ENCODE data around the gene STARD3. TPM values are rescaled to one million over a fixed set of nuclear protein-coding genes. Genes with fewer than 3 reads are reported as not detected.

STARD3 gene
- total and polyA plus RNA-seq, 9 of the 15 experiments (the other 6 are each of a cell fraction or from before 2014, with no cell fraction given), result 0.63 to 87.0 (median 46.0) TPM

DNA sequence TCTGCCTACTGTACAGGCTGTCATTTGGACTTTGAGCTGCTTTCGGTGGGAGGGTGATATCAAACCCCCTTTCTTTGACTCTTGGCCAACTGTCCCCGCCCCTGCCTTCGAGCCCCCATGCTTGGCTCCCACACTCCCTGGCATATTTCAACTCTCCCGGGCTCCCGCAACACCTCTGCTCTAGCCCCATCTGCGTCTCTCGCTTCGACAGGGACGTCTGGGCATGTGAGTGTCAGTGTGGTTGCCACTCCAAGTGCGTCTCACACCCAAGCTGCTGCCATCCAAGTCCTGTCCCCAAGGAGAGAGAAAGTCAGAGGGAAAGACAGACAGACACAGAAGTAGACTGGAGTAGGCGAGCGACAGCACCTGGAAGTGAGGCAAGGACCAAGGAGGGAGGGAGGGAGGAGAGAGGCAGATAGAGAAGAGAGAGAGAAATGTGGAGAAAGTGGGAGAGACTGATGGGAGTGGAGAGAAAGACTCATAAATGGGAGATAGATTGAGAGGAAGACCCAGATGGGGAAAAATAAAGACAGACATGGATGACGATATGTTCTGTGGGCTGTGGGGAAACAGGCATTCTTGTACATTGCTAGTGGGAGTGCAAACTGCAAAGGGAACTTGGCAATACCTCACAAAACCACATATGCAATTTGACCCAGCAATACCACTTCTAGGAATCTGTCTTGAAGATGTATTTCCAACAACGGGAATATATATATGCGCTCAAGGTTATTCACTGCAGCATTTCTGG, 11.8 kb downstream of the STARD3 start:
- H3K4me2 ChIP-seq (ENCODE audit: insufficient read depth, low read length), result no peak overlapping the region
- H3K27me3 ChIP-seq (ENCODE audit: control insufficient read depth in 2 of 2, insufficient read depth in 2 of 2, low read length in 2 of 2), result no peaks in the 10 kb centered on the region
- H3K9me3 ChIP-seq (replicated peaks; ENCODE audit: control insufficient read depth, insufficient read depth, low read depth, low read length), result no peaks in the 10 kb centered on the region
- 0 out of 2 replicates have a peak, but pooled peaks cover 4% of the 10 kb centered on the region for H4K20me1 ChIP-seq (replicated peaks; ENCODE audit: control insufficient read depth, insufficient read depth, low read length)
- TF ChIP-seq ZNF75A (CRISPR knock-in tag; IDR thresholded peaks at IDR 0.05) (0 out of 2 replicates have a peak, but pooled peaks have one; percentile 22), NEUROD1 (IDR thresholded peaks at IDR 0.05; ENCODE audit: borderline replicate concordance, low read depth, low read length, partially characterized antibody) (no peak), OTX1 (CRISPR knock-in tag; IDR thresholded peaks at IDR 0.05) (peak; percentile 71; the same call in 1 of the 2 replicates), NRF1 (conservative IDR thresholded peaks at IDR 0.05 in 1 of 2, IDR thresholded peaks at IDR 0.05 in 1 of 2) (no peak), YBX1 (IDR thresholded peaks at IDR 0.05) (no peak), ESRRA (IDR thresholded peaks at IDR 0.05; ENCODE audit: borderline replicate concordance, low read depth) (no peak)
- TF ChIP-seq, protein P1, sequence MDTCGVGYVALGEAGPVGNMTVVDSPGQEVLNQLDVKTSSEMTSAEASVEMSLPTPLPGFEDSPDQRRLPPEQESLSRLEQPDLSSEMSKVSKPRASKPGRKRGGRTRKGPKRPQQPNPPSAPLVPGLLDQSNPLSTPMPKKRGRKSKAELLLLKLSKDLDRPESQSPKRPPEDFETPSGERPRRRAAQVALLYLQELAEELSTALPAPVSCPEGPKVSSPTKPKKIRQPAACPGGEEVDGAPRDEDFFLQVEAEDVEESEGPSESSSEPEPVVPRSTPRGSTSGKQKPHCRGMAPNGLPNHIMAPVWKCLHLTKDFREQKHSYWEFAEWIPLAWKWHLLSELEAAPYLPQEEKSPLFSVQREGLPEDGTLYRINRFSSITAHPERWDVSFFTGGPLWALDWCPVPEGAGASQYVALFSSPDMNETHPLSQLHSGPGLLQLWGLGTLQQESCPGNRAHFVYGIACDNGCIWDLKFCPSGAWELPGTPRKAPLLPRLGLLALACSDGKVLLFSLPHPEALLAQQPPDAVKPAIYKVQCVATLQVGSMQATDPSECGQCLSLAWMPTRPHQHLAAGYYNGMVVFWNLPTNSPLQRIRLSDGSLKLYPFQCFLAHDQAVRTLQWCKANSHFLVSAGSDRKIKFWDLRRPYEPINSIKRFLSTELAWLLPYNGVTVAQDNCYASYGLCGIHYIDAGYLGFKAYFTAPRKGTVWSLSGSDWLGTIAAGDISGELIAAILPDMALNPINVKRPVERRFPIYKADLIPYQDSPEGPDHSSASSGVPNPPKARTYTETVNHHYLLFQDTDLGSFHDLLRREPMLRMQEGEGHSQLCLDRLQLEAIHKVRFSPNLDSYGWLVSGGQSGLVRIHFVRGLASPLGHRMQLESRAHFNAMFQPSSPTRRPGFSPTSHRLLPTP (IDR thresholded peaks at IDR 0.05; ENCODE audit: borderline replicate concordance, extremely low read depth, insufficient read length), result no peak
- TF ChIP-seq, protein P2, sequence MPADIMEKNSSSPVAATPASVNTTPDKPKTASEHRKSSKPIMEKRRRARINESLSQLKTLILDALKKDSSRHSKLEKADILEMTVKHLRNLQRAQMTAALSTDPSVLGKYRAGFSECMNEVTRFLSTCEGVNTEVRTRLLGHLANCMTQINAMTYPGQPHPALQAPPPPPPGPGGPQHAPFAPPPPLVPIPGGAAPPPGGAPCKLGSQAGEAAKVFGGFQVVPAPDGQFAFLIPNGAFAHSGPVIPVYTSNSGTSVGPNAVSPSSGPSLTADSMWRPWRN (IDR thresholded peaks at IDR 0.05; ENCODE audit: low read depth), result no peak
- TF ChIP-seq, protein P3, sequence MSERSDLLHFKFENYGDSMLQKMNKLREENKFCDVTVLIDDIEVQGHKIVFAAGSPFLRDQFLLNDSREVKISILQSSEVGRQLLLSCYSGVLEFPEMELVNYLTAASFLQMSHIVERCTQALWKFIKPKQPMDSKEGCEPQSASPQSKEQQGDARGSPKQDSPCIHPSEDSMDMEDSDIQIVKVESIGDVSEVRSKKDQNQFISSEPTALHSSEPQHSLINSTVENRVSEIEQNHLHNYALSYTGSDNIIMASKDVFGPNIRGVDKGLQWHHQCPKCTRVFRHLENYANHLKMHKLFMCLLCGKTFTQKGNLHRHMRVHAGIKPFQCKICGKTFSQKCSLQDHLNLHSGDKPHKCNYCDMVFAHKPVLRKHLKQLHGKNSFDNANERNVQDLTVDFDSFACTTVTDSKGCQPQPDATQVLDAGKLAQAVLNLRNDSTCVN (CRISPR knock-in tag; IDR thresholded peaks at IDR 0.05), result peak; percentile 36; the same call in 1 of the 2 replicates
- CTCF ChIA-PET (ENCODE audit: low intra/inter-chr PET ratio), result no interaction called here
- peak; percentile 26 for FAIRE-seq
- intact Hi-C loops (cut with micrococcal nuclease), result no loop called here
- no peak overlapping the region for H2AFZ ChIP-seq (ENCODE audit: low read depth, low read length)
- no TSS peak for BruUV-seq (replicated peaks)
- WGBS (ENCODE audit: insufficient coverage, low coverage, missing lambda C conversion rate), result 71% methylated on average over 14 of the region's 15 CpGs
- H3K79me2 ChIP-seq (ENCODE audit: control insufficient read depth, insufficient read depth, low read length), result peaks cover 69% of the 10 kb centered on the region
- H3K9me1 ChIP-seq (ENCODE audit: control insufficient read depth, insufficient read depth, low read length), result no peaks in the 10 kb centered on the region
- H3K36me3 ChIP-seq (ENCODE audit: control insufficient read depth, insufficient read depth, low read length), result peaks cover 7% of the 10 kb centered on the region
- DNase-seq (ENCODE audit: extremely low read depth in 1 of 4, low spot score in 3 of 4), result no peak
- in situ Hi-C loops (cut with MboI), result no loop called here
- peak overlapping the region; percentile 1 to 80; a peak in 2 of 4 replicates for H3K9ac ChIP-seq (ENCODE audit: insufficient read depth in 1 of 2, low read depth in 2 of 2, low read length in 2 of 2)
- POLR2A ChIA-PET, result interaction anchor here (0.6 to 2.5 kb wide), 3 partner anchors 16 to 96 kb away, joined by 3 to 11 read pairs (median 3); partner anchors contain the start of genes PNMT and TCAP
- H3K4me3 ChIP-seq, result no peak overlapping the region
- H3K27ac ChIP-seq (ENCODE audit: extremely low read depth, low read depth, low read length), result peak overlapping the region; percentile 88
- ATAC-seq, result no peak
- H3K4me1 ChIP-seq (replicated peaks in 1 of 2; ENCODE audit: control insufficient read depth in 2 of 2, insufficient read depth in 2 of 2, low read length in 2 of 2), result peaks cover 61 to 68% of the 10 kb centered on the region in 2 experiments
